ENCODE results near the gene SPAG5. TPM values are rescaled to one million over a fixed set of nuclear protein-coding genes. Genes with fewer than 3 reads are reported as not detected.

Gene SPAG5
- total RNA-seq, 1 donor from 2014 or later = 28.5 TPM

DNA sequence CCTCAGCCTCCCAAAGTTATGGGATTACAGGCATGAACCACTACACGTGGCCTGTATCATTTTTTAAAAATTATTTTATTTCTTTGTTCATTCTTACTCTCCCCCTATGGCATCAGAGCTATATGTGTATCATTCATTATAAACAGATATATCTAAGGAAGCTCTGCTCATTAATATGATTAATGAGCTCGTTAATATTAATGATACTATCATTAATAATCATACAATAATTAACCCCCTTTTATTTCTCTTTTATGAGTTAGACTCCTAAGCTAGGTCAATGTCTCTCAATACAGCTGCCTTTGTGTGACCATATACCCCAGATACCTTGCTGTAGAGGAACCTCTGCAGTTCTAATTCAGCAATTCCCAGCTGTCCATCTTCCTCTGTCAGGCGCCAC lies 19.6 kb upstream of the SPAG5 start:
- TF ChIP-seq, protein P1, sequence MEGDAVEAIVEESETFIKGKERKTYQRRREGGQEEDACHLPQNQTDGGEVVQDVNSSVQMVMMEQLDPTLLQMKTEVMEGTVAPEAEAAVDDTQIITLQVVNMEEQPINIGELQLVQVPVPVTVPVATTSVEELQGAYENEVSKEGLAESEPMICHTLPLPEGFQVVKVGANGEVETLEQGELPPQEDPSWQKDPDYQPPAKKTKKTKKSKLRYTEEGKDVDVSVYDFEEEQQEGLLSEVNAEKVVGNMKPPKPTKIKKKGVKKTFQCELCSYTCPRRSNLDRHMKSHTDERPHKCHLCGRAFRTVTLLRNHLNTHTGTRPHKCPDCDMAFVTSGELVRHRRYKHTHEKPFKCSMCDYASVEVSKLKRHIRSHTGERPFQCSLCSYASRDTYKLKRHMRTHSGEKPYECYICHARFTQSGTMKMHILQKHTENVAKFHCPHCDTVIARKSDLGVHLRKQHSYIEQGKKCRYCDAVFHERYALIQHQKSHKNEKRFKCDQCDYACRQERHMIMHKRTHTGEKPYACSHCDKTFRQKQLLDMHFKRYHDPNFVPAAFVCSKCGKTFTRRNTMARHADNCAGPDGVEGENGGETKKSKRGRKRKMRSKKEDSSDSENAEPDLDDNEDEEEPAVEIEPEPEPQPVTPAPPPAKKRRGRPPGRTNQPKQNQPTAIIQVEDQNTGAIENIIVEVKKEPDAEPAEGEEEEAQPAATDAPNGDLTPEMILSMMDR (IDR thresholded peaks at IDR 0.05; ENCODE audit: unreplicated experiment) = no peak
- Mint-ChIP-seq H3K4me1 (ENCODE audit: unreplicated experiment) (peaks cover 21% of the 10 kb centered on the region), H3K27me3 (ENCODE audit: unreplicated experiment) (peaks cover 6% of the 10 kb centered on the region), H3K4me3 (ENCODE audit: unreplicated experiment) (peak overlapping the region; percentile 42), H3K27ac (ENCODE audit: unreplicated experiment) (no peak overlapping the region), H3K9me3 (ENCODE audit: unreplicated experiment) (no peaks in the 10 kb centered on the region), H3K36me3 (ENCODE audit: low read depth, unreplicated experiment) (peaks cover 63% of the 10 kb centered on the region)
- no peak for DNase-seq (ENCODE audit: low spot score)

DNA sequence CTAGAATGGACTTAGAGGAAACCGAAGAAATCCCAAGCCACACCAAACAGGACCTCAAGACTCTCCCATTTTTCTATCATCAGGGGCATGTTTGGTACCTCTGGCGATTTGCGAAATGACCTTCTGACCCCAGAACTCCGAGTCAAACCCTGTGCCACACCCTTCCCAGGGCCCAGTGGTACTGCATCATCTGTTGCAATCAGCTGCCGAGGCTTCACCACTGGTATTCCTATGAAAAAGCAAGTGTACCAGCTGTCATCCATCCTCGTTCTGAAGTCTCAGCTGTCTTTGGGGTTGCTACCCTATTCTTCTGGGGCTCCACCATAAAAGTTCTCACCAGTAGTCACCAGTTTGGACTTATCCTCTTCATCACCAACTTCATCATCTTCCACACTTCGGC lies 17.5 kb upstream of the SPAG5 start:
- peaks cover 55% of the 10 kb centered on the region for H3K36me3 Mint-ChIP-seq (ENCODE audit: low read depth, unreplicated experiment)
- peak overlapping the region; percentile 13 for H3K27ac Mint-ChIP-seq (ENCODE audit: unreplicated experiment)
- H3K9me3 Mint-ChIP-seq (ENCODE audit: unreplicated experiment) = no peaks in the 10 kb centered on the region
- H3K27me3 Mint-ChIP-seq (ENCODE audit: unreplicated experiment) = peaks cover 3% of the 10 kb centered on the region
- DNase-seq (ENCODE audit: low spot score) = no peak
- H3K4me1 Mint-ChIP-seq (ENCODE audit: unreplicated experiment) = peaks cover 31% of the 10 kb centered on the region
- no peak overlapping the region for H3K4me3 Mint-ChIP-seq (ENCODE audit: unreplicated experiment)
- TF ChIP-seq, protein P1 (IDR thresholded peaks at IDR 0.05; ENCODE audit: unreplicated experiment) = no peak

DNA sequence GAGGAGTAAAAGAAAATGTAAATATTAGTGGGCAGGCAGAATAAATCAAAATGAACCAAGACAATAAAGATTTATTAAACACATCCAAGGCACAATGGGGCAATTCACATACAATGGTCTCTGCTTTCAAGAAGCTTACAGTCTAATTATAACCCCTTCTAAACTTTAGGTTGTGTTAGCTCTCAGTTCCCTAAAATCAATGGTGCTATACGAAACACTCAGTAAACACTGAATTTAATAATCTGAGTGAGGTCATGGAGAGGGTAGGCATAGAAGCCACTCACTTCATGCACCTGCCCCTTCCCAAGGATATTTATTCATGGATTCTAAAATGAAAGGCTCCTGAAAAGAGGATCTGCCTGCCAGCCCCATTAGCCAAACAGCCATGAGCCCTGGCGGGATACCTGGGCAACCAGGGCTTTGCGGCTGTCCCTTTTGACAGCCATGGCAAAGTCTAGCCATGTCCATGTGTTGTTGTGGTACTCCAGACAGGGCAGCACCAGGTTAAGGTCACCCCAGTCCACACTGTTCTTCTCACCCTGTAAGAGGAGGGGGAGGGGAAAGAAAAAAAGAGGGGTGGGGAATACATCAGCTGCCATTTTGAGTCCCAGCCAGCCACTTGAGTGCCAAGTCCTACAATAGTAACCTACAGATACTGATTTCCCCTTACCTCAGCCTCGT lies 16.6 kb upstream of the SPAG5 start:
- no peak for DNase-seq (ENCODE audit: low spot score)
- TF ChIP-seq, protein P1 (IDR thresholded peaks at IDR 0.05; ENCODE audit: unreplicated experiment) = no peak
- peaks cover 6% of the 10 kb centered on the region for H3K27me3 Mint-ChIP-seq (ENCODE audit: unreplicated experiment)
- H3K9me3 Mint-ChIP-seq (ENCODE audit: unreplicated experiment) = no peaks in the 10 kb centered on the region
- peaks cover 60% of the 10 kb centered on the region for H3K36me3 Mint-ChIP-seq (ENCODE audit: low read depth, unreplicated experiment)
- H3K27ac Mint-ChIP-seq (ENCODE audit: unreplicated experiment) = no peak overlapping the region
- peaks cover 27% of the 10 kb centered on the region for H3K4me1 Mint-ChIP-seq (ENCODE audit: unreplicated experiment)
- peak overlapping the region; percentile 57 for H3K4me3 Mint-ChIP-seq (ENCODE audit: unreplicated experiment)

DNA sequence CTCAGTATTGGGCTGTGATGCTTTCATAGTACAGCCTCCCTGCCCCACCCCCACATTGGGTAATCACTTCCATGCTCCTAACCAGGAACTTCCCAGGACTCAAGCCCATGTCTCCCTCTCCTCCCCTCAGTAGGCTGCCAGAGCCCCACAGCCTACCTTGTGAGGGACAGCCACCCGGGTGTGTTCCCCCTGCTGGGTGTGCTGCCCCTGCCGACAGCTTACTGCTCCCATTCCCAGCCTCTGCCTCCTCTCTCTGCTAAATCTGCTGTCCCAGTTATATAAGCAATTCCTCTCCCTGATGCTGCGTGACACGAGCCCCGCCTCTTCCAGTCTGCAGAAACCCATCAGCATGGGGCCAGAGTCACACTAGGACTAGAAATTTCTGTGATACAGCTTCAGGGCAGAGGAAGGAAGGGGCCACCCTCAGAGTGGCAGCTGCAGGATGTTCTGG lies 15.1 kb upstream of the SPAG5 start, which contains the start of gene RSKR:
RSKR (minus strand) TSS at position 255 of the 451 bp plus-strand sequence; CDS start at position 231, 24 bp downstream.
- H3K4me3 Mint-ChIP-seq (ENCODE audit: unreplicated experiment) = peak within 1 kb of the TSS; percentile 73

More for the DNA sequence above, 15.1 kb upstream of the SPAG5 start, which contains the start of gene RSKR:
- peaks cover 27% of the 10 kb centered on the region for H3K4me1 Mint-ChIP-seq (ENCODE audit: unreplicated experiment)
- H3K27me3 Mint-ChIP-seq (ENCODE audit: unreplicated experiment) = peaks cover 4% of the 10 kb centered on the region
- no peaks in the 10 kb centered on the region for H3K9me3 Mint-ChIP-seq (ENCODE audit: unreplicated experiment)
- TF ChIP-seq, protein P1 (IDR thresholded peaks at IDR 0.05; ENCODE audit: unreplicated experiment) = no peak
- DNase-seq (ENCODE audit: low spot score) = no peak
- peaks cover 54% of the 10 kb centered on the region for H3K36me3 Mint-ChIP-seq (ENCODE audit: low read depth, unreplicated experiment)
- H3K27ac Mint-ChIP-seq (ENCODE audit: unreplicated experiment) = peak within 1 kb of the TSS; percentile 94

Data from endothelial cell (in vitro differentiated cells).